Neural cell (in vitro differentiated cells): Measurements from ENCODE around the gene NANOS1. TPM values are rescaled to one million over a fixed set of nuclear protein-coding genes. Genes with fewer than 3 reads are reported as not detected.

ENCODE experiments used
- H2AFZ ChIP-seq: fragments of 200-600, 300-800 bp; sonication (generic), shearing (Covaris generic); 2 replicates; pipeline ENCODE4 v1.6.0; 2014; ENCODE audit warnings: low read depth, mild to moderate bottlenecking, antibody characterized with exemption, low read length, moderate library complexity
- H3F3A ChIP-seq: fragments of 200-600 bp; shearing (Covaris generic); 2 replicates; pipeline ENCODE4 v1.6.1; 2016; ENCODE audit warnings: mild to moderate bottlenecking, moderate library complexity, mixed read lengths, antibody characterized with exemption, low read length; ENCODE audit not compliant: insufficient read depth, poor library complexity, severe bottlenecking
- H3K27ac ChIP-seq: fragments of 200-600, 300-800 bp; sonication (generic), shearing (Covaris generic); 2 replicates; pipeline ENCODE4 v1.5.1; 2014; ENCODE audit warnings: mild to moderate bottlenecking, low read length, moderate library complexity
- H3K27me3 ChIP-seq: fragments of 300-800, 200-600 bp; sonication (generic), shearing (Covaris generic); 2 replicates; pipeline ENCODE4 v1.6.0; 2014; ENCODE audit warnings: mild to moderate bottlenecking, low read depth, low read length, moderate library complexity; ENCODE audit not compliant: insufficient read depth
- H3K36me3 ChIP-seq: fragments of 300-800, 200-600 bp; sonication (generic), shearing (Covaris generic); 2 replicates; pipeline ENCODE4 v1.5.1; 2014; ENCODE audit warnings: mild to moderate bottlenecking, antibody characterized with exemption, low read length, moderate library complexity; ENCODE audit not compliant: insufficient read depth
- H3K4me2 ChIP-seq: fragments of 300-800, 200-600 bp; sonication (generic), shearing (Covaris generic); 2 replicates; pipeline ENCODE4 v1.6.0; 2014; ENCODE audit warnings: mild to moderate bottlenecking, low read length
- H3K4me3 ChIP-seq: fragments of 300-800, 200-600 bp; sonication (generic), shearing (Covaris generic); 2 replicates; pipeline ENCODE4 v1.5.1; 2014; ENCODE audit warnings: mild to moderate bottlenecking, low read length, moderate library complexity
- H3K79me2 ChIP-seq: fragments of 200-600 bp; shearing (Covaris generic); replicated peaks from 2 replicates; pipeline ENCODE4 v1.6.0; 2014; ENCODE audit warnings: mild to moderate bottlenecking, low read length, moderate library complexity; ENCODE audit not compliant: insufficient read depth
- H3K9ac ChIP-seq: fragments of 300-800, 200-600 bp; sonication (generic), shearing (Covaris generic); 2 replicates; pipeline ENCODE4 v1.6.1; 2016; ENCODE audit warnings: mild to moderate bottlenecking, low read length, mixed read lengths
- H3K9me2 ChIP-seq: fragments of 200-600 bp; shearing (Covaris generic); 2 replicates; pipeline ENCODE4 v1.6.1; 2016; ENCODE audit warnings: mild to moderate bottlenecking, low read length, mixed read lengths; ENCODE audit not compliant: insufficient read depth
- H3K9me3 ChIP-seq: fragments of 200-600, 300-800 bp; sonication (generic), shearing (Covaris generic); 2 replicates; pipeline ENCODE4 v1.6.1; 2016; ENCODE audit warnings: mild to moderate bottlenecking, mixed run types, low read length, moderate library complexity, mixed read lengths
- H4K20me1 ChIP-seq: fragments of 200-600 bp; shearing (Covaris generic); 2 replicates; pipeline ENCODE4 v1.6.1; 2016; ENCODE audit warnings: mild to moderate bottlenecking, mixed run types; ENCODE audit not compliant: insufficient read depth
- EP300 ChIP-seq: fragments of 450-650 bp; conservative IDR thresholded peaks from 2 replicates; pipeline ENCODE4 v1.6.1; 2014; ENCODE audit warnings: antibody characterized with exemption, mild to moderate bottlenecking, moderate library complexity; ENCODE audit not compliant: poor library complexity, severe bottlenecking
- EZH2 ChIP-seq: fragments of 200-600, 300-800 bp; shearing (Covaris generic), sonication (generic); IDR thresholded peaks from 2 replicates; pipeline ENCODE4 v1.6.1; 2014; ENCODE audit warnings: antibody characterized with exemption, low read length, borderline replicate concordance, mild to moderate bottlenecking; ENCODE audit not compliant: insufficient read depth, poor library complexity, severe bottlenecking
- MXI1 ChIP-seq: fragments of 450-650 bp; conservative IDR thresholded peaks from 2 replicates; pipeline ENCODE4 v1.6.1; 2014; ENCODE audit warnings: antibody characterized with exemption, mild to moderate bottlenecking; ENCODE audit not compliant: poor library complexity, severe bottlenecking
- POLR2AphosphoS5 ChIP-seq: IDR thresholded peaks from 2 replicates; pipeline ENCODE4 v1.6.1; 2012
- RAD21 ChIP-seq: fragments of 450-650 bp; conservative IDR thresholded peaks from 2 replicates; pipeline ENCODE4 v1.6.1; 2014; ENCODE audit warnings: antibody characterized with exemption, mild to moderate bottlenecking, moderate library complexity
- SMC3 ChIP-seq: fragments of 450-650 bp; conservative IDR thresholded peaks from 2 replicates; pipeline ENCODE4 v1.6.1; 2014; ENCODE audit warnings: antibody characterized with exemption, mild to moderate bottlenecking, moderate library complexity; ENCODE audit not compliant: poor library complexity
- TAF1 ChIP-seq: IDR thresholded peaks from 2 replicates; pipeline ENCODE4 v1.6.1; 2012; ENCODE audit warnings: low read depth
- polyA plus RNA-seq: library from polyadenylated mRNA; depleted of rRNA; stranded (reverse); fragments of >200 nt; gene quantifications from 2 replicates; pipeline ENCODE4 v1.2.3, GENCODE V29; 2014
- TF ChIP-seq, protein P1 (sequence below): IDR thresholded peaks from 2 replicates; pipeline ENCODE4 v1.6.1; 2012; ENCODE audit warnings: borderline replicate concordance
- TF ChIP-seq, protein P2 (sequence below): fragments of 450-650 bp; IDR thresholded peaks from 2 replicates; pipeline ENCODE4 v1.5.1; 2014; ENCODE audit warnings: antibody characterized with exemption, mild to moderate bottlenecking, moderate library complexity; ENCODE audit not compliant: poor library complexity, severe bottlenecking

The NANOS1 gene
- polyA plus RNA-seq, 1 donor from 2014 or later, result 29.1 TPM

DNA sequence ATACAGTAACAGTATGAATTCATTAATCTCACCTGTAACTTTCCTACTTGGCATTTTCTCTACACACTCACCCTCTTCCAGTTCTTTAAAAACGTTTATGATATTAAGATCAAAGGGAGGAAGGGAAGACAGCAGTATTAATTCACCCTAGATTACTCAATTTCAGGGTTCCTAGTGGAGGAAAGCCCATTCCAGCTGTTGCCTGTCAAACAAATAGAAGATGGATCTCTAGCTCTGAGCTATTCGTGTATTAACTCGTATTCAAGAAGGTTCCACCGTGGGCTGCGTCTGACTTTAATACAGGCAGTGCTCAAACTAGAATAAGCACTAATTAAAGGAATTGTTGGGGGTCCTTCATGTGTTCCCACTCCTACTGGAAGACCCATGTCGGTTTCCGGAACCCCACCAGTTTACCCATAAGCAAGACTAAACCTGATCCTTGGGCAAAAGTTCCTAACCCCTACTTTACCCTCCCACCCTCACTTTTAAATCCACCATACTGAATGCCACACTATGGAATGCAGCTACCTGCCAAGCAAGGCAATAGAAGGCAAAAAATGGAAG is 2.1 kb downstream of the NANOS1 start:
- Histone ChIP-seq H3K9ac (no peak overlapping the region), H3F3A (no peaks in the 10 kb centered on the region), H2AFZ (no peak overlapping the region), H3K79me2 (peaks cover 6% of the 10 kb centered on the region), H3K27me3 (no peaks in the 10 kb centered on the region), H3K4me3 (peak overlapping the region; percentile 79), H3K36me3 (no peaks in the 10 kb centered on the region), H3K9me3 (no peaks in the 10 kb centered on the region), H3K27ac (no peak overlapping the region), H3K4me2 (peak overlapping the region; percentile 34), H3K9me2 (no peaks in the 10 kb centered on the region), H4K20me1 (peaks cover 5% of the 10 kb centered on the region)
- TF ChIP-seq, protein P1, sequence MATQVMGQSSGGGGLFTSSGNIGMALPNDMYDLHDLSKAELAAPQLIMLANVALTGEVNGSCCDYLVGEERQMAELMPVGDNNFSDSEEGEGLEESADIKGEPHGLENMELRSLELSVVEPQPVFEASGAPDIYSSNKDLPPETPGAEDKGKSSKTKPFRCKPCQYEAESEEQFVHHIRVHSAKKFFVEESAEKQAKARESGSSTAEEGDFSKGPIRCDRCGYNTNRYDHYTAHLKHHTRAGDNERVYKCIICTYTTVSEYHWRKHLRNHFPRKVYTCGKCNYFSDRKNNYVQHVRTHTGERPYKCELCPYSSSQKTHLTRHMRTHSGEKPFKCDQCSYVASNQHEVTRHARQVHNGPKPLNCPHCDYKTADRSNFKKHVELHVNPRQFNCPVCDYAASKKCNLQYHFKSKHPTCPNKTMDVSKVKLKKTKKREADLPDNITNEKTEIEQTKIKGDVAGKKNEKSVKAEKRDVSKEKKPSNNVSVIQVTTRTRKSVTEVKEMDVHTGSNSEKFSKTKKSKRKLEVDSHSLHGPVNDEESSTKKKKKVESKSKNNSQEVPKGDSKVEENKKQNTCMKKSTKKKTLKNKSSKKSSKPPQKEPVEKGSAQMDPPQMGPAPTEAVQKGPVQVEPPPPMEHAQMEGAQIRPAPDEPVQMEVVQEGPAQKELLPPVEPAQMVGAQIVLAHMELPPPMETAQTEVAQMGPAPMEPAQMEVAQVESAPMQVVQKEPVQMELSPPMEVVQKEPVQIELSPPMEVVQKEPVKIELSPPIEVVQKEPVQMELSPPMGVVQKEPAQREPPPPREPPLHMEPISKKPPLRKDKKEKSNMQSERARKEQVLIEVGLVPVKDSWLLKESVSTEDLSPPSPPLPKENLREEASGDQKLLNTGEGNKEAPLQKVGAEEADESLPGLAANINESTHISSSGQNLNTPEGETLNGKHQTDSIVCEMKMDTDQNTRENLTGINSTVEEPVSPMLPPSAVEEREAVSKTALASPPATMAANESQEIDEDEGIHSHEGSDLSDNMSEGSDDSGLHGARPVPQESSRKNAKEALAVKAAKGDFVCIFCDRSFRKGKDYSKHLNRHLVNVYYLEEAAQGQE, result no peak
- no peak for TF ChIP-seq EZH2

DNA sequence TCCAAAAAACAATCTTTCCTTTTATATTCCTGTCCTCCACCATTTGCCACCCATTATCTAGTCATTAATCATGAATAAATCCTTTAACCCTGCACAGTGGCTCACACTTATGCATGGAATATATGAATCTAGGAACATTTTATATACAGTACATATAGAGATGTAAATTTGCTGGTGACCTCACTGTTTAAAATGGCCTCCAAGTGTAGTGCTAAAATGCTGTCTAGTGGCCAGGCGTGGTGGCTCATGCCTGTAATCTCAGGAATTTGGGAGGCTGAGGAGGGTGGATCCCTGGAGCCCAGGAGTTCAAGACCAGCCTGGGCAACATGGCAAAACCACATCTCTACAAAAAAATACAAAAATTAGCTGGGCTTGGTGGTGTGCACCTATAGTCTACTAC is 9.6 kb downstream of the NANOS1 start:
- Histone ChIP-seq H3F3A (no peaks in the 10 kb centered on the region), H3K4me3 (no peak overlapping the region), H3K4me2 (no peak overlapping the region), H3K36me3 (peaks cover 9% of the 10 kb centered on the region), H2AFZ (no peak overlapping the region), H3K9me2 (no peaks in the 10 kb centered on the region), H3K27ac (no peak overlapping the region), H4K20me1 (no peaks in the 10 kb centered on the region), H3K27me3 (no peaks in the 10 kb centered on the region), H3K9me3 (no peaks in the 10 kb centered on the region), H3K9ac (no peak overlapping the region), H3K79me2 (no peaks in the 10 kb centered on the region)
- TF ChIP-seq EZH2, result no peak
- TF ChIP-seq RAD21, result no peak
- TF ChIP-seq POLR2AphosphoS5, result no peak
- no peak for TF ChIP-seq EP300
- TF ChIP-seq TAF1, result no peak
- no peak for TF ChIP-seq MXI1
- TF ChIP-seq, protein P2, sequence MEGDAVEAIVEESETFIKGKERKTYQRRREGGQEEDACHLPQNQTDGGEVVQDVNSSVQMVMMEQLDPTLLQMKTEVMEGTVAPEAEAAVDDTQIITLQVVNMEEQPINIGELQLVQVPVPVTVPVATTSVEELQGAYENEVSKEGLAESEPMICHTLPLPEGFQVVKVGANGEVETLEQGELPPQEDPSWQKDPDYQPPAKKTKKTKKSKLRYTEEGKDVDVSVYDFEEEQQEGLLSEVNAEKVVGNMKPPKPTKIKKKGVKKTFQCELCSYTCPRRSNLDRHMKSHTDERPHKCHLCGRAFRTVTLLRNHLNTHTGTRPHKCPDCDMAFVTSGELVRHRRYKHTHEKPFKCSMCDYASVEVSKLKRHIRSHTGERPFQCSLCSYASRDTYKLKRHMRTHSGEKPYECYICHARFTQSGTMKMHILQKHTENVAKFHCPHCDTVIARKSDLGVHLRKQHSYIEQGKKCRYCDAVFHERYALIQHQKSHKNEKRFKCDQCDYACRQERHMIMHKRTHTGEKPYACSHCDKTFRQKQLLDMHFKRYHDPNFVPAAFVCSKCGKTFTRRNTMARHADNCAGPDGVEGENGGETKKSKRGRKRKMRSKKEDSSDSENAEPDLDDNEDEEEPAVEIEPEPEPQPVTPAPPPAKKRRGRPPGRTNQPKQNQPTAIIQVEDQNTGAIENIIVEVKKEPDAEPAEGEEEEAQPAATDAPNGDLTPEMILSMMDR, result no peak
- TF ChIP-seq, protein P1, result no peak
- TF ChIP-seq SMC3, result no peak
